Right lung (tissue), 5 donors: ENCODE measurements around the gene TOM1. TPM values are rescaled to one million over a fixed set of nuclear protein-coding genes. Genes with fewer than 3 reads are reported as not detected.
"Not testable (repeated sequence)": the region's sequence is repeated elsewhere in the genome, so short reads cannot be mapped to it uniquely, and the experiment has no call there.

Experiments
- DNase-seq, 2 donors: peaks; one replicate each; pipeline ENCODE4 v3.0.0-alpha.2; 2013
- polyA plus RNA-seq, 5 donors: library from polyadenylated mRNA; unstranded; fragments of 120-200 nt; gene quantifications; one replicate each; pipeline versions ENCODE4 v1.2.1 to v1.2.3, GENCODE V29; 2013; ENCODE audit warnings: inconsistent platforms in 1 of 5, low replicate concordance in 1 of 5; ENCODE audit not compliant: insufficient read length in 5 of 5, insufficient read depth in 1 of 5

The TOM1 gene
- polyA plus RNA-seq, 5 donors = 25.4 to 35.5 (median 29.0) TPM

GRCh38 chr22:35392357-35392756 lies 92.7 kb downstream of the TOM1 start:
- DNase-seq = no peak

GRCh38 chr22:35393116-35394010 lies 93.7 kb downstream of the TOM1 start:
- DNase-seq = no peak

GRCh38 chr22:35394011-35394312 lies 94.3 kb downstream of the TOM1 start:
- no peak for DNase-seq

GRCh38 chr22:35394810-35395563 lies 95.3 kb downstream of the TOM1 start:
- DNase-seq = no peak

- not testable (repeated sequence) for DNase-seq
Observed at GRCh38 chr22:35396622-35397021, 96.9 kb downstream of the TOM1 start.

- DNase-seq = peak in 1 of 2 donors; percentile 33
Observed at GRCh38 chr22:35397095-35397904, 97.6 kb downstream of the TOM1 start.

Other genes with a start within 250 kb of the TOM1 start
- under 1 TPM; 0.28 to 0.51 (median 0.44) TPM for gene ISX, start 233.7 kb upstream of the TOM1 start, polyA plus RNA-seq
- 10 to 100 TPM; 25.5 to 35.1 (median 30.9) TPM for gene HMGXB4, start 42.4 kb upstream of the TOM1 start, polyA plus RNA-seq
- 10 to 100 TPM in 4 of 5 donors, 1 to 10 TPM in 1; 7.1 to 22.9 (median 10.5) TPM for gene HMOX1, start 81.2 kb downstream of the TOM1 start, polyA plus RNA-seq
- 10 to 100 TPM; 54.2 to 77.9 (median 59.3) TPM for gene MCM5, start 100.2 kb downstream of the TOM1 start, polyA plus RNA-seq
- gene RASD2, start 240.9 kb downstream of the TOM1 start, polyA plus RNA-seq = 1 to 10 TPM in 1 of 5 donors, under 1 TPM in 4; 0.09 to 1.1 (median 0.16) TPM